ENCODE results near the gene USP47.

The USP47 gene

GRCh38 chr11:11856638-11857037 lies 14.9 kb downstream of the USP47 start:
- TF ChIP-seq FOXM1 (IDR thresholded peaks at IDR 0.05; ENCODE audit: borderline replicate concordance) (no peak), LEF1 (IDR thresholded peaks at IDR 0.05; ENCODE audit: borderline replicate concordance) (no peak), CTBP1 (IDR thresholded peaks at IDR 0.05; ENCODE audit: borderline replicate concordance) (no peak), ARNT (IDR thresholded peaks at IDR 0.05) (no peak), SUZ12 (IDR thresholded peaks at IDR 0.05) (no peak), FOXA1 (IDR thresholded peaks at IDR 0.05) (no peak), ELF4 (IDR thresholded peaks at IDR 0.05) (no peak)
- ChIA-PET CTCF (no interaction called here), POLR2A (interaction anchor here (1.1 kb wide), 1 partner anchor 13 kb away, joined by 3 read pairs; no protein-coding TSS in a partner anchor)
- DNase-seq (ENCODE audit: extremely low spot score), result no peak

- DNase-seq (ENCODE audit: extremely low spot score), result no peak
- TF ChIP-seq CTBP1 (IDR thresholded peaks at IDR 0.05; ENCODE audit: borderline replicate concordance) (no peak), LEF1 (IDR thresholded peaks at IDR 0.05; ENCODE audit: borderline replicate concordance) (no peak), ARNT (IDR thresholded peaks at IDR 0.05) (no peak), NFRKB (IDR thresholded peaks at IDR 0.05) (no peak), SP1 (IDR thresholded peaks at IDR 0.05) (no peak)
- ChIA-PET POLR2A (no interaction called here), CTCF (no interaction called here)
These were observed 16.0 kb downstream of the USP47 start for GRCh38 chr11:11857769-11858168.

- no peak for DNase-seq (ENCODE audit: extremely low spot score)
- TF ChIP-seq SP1 (IDR thresholded peaks at IDR 0.05), result no peak
- no peak for TF ChIP-seq ZNF384 (IDR thresholded peaks at IDR 0.05)
- no peak for TF ChIP-seq ELF4 (IDR thresholded peaks at IDR 0.05)
- no peak for TF ChIP-seq ARNT (IDR thresholded peaks at IDR 0.05)
- no peak for TF ChIP-seq HDGF (IDR thresholded peaks at IDR 0.05; ENCODE audit: borderline replicate concordance)
- TF ChIP-seq FOXM1 (IDR thresholded peaks at IDR 0.05; ENCODE audit: borderline replicate concordance), result no peak
- TF ChIP-seq PKNOX1 (IDR thresholded peaks at IDR 0.05), result no peak
- TF ChIP-seq CTBP1 (IDR thresholded peaks at IDR 0.05; ENCODE audit: borderline replicate concordance), result no peak
- no peak for TF ChIP-seq NFRKB (IDR thresholded peaks at IDR 0.05)
- TF ChIP-seq TARDBP (IDR thresholded peaks at IDR 0.05), result no peak
- no peak for TF ChIP-seq FOXA1 (IDR thresholded peaks at IDR 0.05)
- no peak for TF ChIP-seq SUZ12 (IDR thresholded peaks at IDR 0.05)
- no peak for TF ChIP-seq L3MBTL2 (conservative IDR thresholded peaks at IDR 0.05)
- TF ChIP-seq BHLHE40 (IDR thresholded peaks at IDR 0.05; ENCODE audit: borderline replicate concordance), result no peak
- TF ChIP-seq LEF1 (IDR thresholded peaks at IDR 0.05; ENCODE audit: borderline replicate concordance), result no peak
- ChIA-PET POLR2A (no interaction called here), CTCF (interaction anchor here (0.7 kb wide), 1 partner anchor 9 kb away, joined by 3 read pairs; no protein-coding TSS in a partner anchor)
These were observed 16.9 kb downstream of the USP47 start for GRCh38 chr11:11858676-11859075.

- DNase-seq (ENCODE audit: extremely low spot score), result no peak
These were observed 18.6 kb downstream of the USP47 start for GRCh38 chr11:11860103-11860979.

GRCh38 chr11:11862999-11863398 lies 21.2 kb downstream of the USP47 start:
- no peak for TF ChIP-seq HDGF (IDR thresholded peaks at IDR 0.05; ENCODE audit: borderline replicate concordance)
- no peak for TF ChIP-seq FOXM1 (IDR thresholded peaks at IDR 0.05; ENCODE audit: borderline replicate concordance)
- no peak for TF ChIP-seq ZNF384 (IDR thresholded peaks at IDR 0.05)
- TF ChIP-seq FOXK2 (IDR thresholded peaks at IDR 0.05), result no peak
- TF ChIP-seq PKNOX1 (IDR thresholded peaks at IDR 0.05), result no peak
- TF ChIP-seq BHLHE40 (IDR thresholded peaks at IDR 0.05; ENCODE audit: borderline replicate concordance), result no peak
- no peak for TF ChIP-seq TARDBP (IDR thresholded peaks at IDR 0.05)
- no peak for TF ChIP-seq CTBP1 (IDR thresholded peaks at IDR 0.05; ENCODE audit: borderline replicate concordance)
- no peak for TF ChIP-seq NFRKB (IDR thresholded peaks at IDR 0.05)
- DNase-seq (ENCODE audit: extremely low spot score), result no peak
- POLR2A ChIA-PET, result no interaction called here
- CTCF ChIA-PET, result no interaction called here

More at GRCh38 chr11:11860103-11860979, 18.6 kb downstream of the USP47 start:
- TF ChIP-seq FOXK2 (IDR thresholded peaks at IDR 0.05) (no peak), TARDBP (IDR thresholded peaks at IDR 0.05) (no peak), BHLHE40 (IDR thresholded peaks at IDR 0.05; ENCODE audit: borderline replicate concordance) (no peak), SUZ12 (IDR thresholded peaks at IDR 0.05) (no peak), L3MBTL2 (conservative IDR thresholded peaks at IDR 0.05) (no peak)
- CTCF ChIA-PET, result interaction anchor here (1.1 kb wide), 1 partner anchor 11 kb away, joined by 4 read pairs; no protein-coding TSS in a partner anchor
- POLR2A ChIA-PET, result interaction anchor here (1.2 kb wide), 1 partner anchor 17 kb away, joined by 3 read pairs; no protein-coding TSS in a partner anchor

- POLR2A ChIA-PET, result no interaction called here
- CTCF ChIA-PET, result no interaction called here
- TF ChIP-seq FOXK2 (IDR thresholded peaks at IDR 0.05), result no peak
- no peak for TF ChIP-seq CTBP1 (IDR thresholded peaks at IDR 0.05; ENCODE audit: borderline replicate concordance)
- TF ChIP-seq TARDBP (IDR thresholded peaks at IDR 0.05), result no peak
- TF ChIP-seq ZNF384 (IDR thresholded peaks at IDR 0.05), result no peak
- TF ChIP-seq LEF1 (IDR thresholded peaks at IDR 0.05; ENCODE audit: borderline replicate concordance), result no peak
- TF ChIP-seq SUZ12 (IDR thresholded peaks at IDR 0.05), result no peak
- no peak for TF ChIP-seq FOXM1 (IDR thresholded peaks at IDR 0.05; ENCODE audit: borderline replicate concordance)
- no peak for TF ChIP-seq ARNT (IDR thresholded peaks at IDR 0.05)
- no peak for TF ChIP-seq SP1 (IDR thresholded peaks at IDR 0.05)
- TF ChIP-seq FOXA1 (IDR thresholded peaks at IDR 0.05), result no peak
- TF ChIP-seq NFRKB (IDR thresholded peaks at IDR 0.05), result no peak
- no peak for TF ChIP-seq ELF4 (IDR thresholded peaks at IDR 0.05)
- TF ChIP-seq L3MBTL2 (conservative IDR thresholded peaks at IDR 0.05), result no peak
- TF ChIP-seq PKNOX1 (IDR thresholded peaks at IDR 0.05), result no peak
- TF ChIP-seq BHLHE40 (IDR thresholded peaks at IDR 0.05; ENCODE audit: borderline replicate concordance), result no peak
- no peak for DNase-seq (ENCODE audit: extremely low spot score)
These were observed 22.6 kb downstream of the USP47 start for GRCh38 chr11:11864332-11864731.
